Gastroesophageal sphincter (tissue), 3 donors: ENCODE results near the gene ITGA7.

Experiments
- CTCF ChIP-seq, 4 experiments: fragments of 200-600 bp in 2 of 4; fragments of 450-650 bp in 2 of 4; sonication (generic) in 1 of 4; IDR thresholded peaks; one replicate each; pipeline ENCODE4 v1.5.1; 2017 to 2019; ENCODE audit warnings: antibody characterized with exemption in 4 of 4, mild to moderate bottlenecking in 2 of 4, moderate library complexity in 2 of 4
- EP300 ChIP-seq: sonication (generic); formaldehyde crosslinking; IDR thresholded peaks from one replicate; pipeline ENCODE4 v1.6.1; 2017; ENCODE audit warnings: antibody characterized with exemption, mild to moderate bottlenecking

DNA sequence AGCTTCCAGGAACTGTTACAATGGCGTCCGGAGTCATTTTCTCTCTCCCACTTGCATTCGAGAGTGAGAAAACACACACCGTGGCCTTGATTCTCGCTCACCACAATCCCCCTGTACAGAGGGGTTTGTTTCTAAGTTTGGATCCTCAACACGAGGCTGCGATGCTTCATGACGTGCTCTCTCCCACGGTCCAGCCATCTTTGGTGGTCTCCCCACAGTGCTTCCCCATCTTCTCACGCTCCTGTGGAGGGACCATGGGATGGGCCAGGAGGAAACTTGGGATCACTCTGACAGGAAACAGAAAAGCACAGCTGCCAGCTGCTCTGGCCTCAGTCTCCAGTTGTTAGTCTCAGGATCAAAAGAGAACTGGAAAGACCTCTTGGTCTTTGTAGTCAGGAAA, 42.9 kb downstream of the ITGA7 start:
- TF ChIP-seq CTCF (IDR thresholded peaks at IDR 0.05) = no peak
- TF ChIP-seq EP300 = no peak
